ENCODE data around the gene PARL.

The PARL gene

GRCh38 chr3:183884427-183885296 lies at the start of gene PARL:
TSS of gene PARL (minus strand) at chr3:183884880. CDS start at chr3:183884846, 34 bp downstream.
- peak; percentile 98 for DNase-seq

- DNase-seq: no peak
Measured at GRCh38 chr3:183933160-183933559, 48.5 kb upstream of the PARL start.

GRCh38 chr3:183931881-183932280 lies 47.2 kb upstream of the PARL start:
- DNase-seq: no peak

GRCh38 chr3:183930086-183930485 lies 45.4 kb upstream of the PARL start:
- DNase-seq: no peak

GRCh38 chr3:183927059-183927458 lies 42.4 kb upstream of the PARL start:
- no peak for DNase-seq

- no peak for DNase-seq
Measured at GRCh38 chr3:183924956-183925355, 40.3 kb upstream of the PARL start.

- no peak for DNase-seq
Measured at GRCh38 chr3:183924543-183924942, 39.9 kb upstream of the PARL start.

- DNase-seq: no peak
Measured at GRCh38 chr3:183922421-183922820, 37.7 kb upstream of the PARL start.

GRCh38 chr3:183921096-183921495 lies 36.4 kb upstream of the PARL start:
- DNase-seq: no peak

- no peak for DNase-seq
Measured at GRCh38 chr3:183920416-183920815, 35.7 kb upstream of the PARL start.

- DNase-seq: no peak
Measured at GRCh38 chr3:183918178-183918577, 33.5 kb upstream of the PARL start.

GRCh38 chr3:183917776-183918175 lies 33.1 kb upstream of the PARL start:
- DNase-seq: peak; percentile 56

- DNase-seq: no peak
Measured at GRCh38 chr3:183914856-183915255, 30.2 kb upstream of the PARL start.

GRCh38 chr3:183913580-183913920 lies 28.9 kb upstream of the PARL start:
- DNase-seq: no peak

GRCh38 chr3:183912895-183913579 lies 28.4 kb upstream of the PARL start:
- DNase-seq: no peak

- no peak for DNase-seq
Measured at GRCh38 chr3:183911763-183912506, 27.3 kb upstream of the PARL start.

- DNase-seq: no peak
Measured at GRCh38 chr3:183911087-183911486, 26.4 kb upstream of the PARL start.

- DNase-seq: no peak
Measured at GRCh38 chr3:183909030-183909600, 24.4 kb upstream of the PARL start.

- DNase-seq: no peak
Measured at GRCh38 chr3:183907911-183908331, 23.2 kb upstream of the PARL start.

GRCh38 chr3:183907176-183907575 lies 22.5 kb upstream of the PARL start:
- no peak for DNase-seq

GRCh38 chr3:183906234-183906921 lies 21.7 kb upstream of the PARL start:
- no peak for DNase-seq
